Measurements from ENCODE around the gene LIMS1.

LIMS1 gene

DNA sequence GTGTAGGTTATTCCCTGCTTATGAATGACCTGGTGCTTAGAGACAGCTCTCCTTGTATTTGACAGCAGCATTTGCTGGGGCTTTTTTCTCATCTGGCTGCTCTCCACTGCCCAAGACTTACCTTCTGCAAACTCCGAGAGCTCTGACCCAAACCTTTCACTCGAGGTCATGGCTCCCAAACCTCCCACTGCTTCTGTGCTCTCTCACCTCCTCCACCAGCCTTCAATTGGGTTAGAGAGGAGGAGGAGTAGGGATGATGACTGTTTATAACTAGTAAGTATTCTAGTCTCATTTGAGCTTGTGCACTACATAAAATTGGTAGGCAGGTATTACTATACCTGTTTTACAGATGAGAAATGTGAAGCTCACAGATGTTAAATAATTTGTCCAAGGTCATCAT, 40.1 kb downstream of the LIMS1 start:
- TF ChIP-seq, protein P1, sequence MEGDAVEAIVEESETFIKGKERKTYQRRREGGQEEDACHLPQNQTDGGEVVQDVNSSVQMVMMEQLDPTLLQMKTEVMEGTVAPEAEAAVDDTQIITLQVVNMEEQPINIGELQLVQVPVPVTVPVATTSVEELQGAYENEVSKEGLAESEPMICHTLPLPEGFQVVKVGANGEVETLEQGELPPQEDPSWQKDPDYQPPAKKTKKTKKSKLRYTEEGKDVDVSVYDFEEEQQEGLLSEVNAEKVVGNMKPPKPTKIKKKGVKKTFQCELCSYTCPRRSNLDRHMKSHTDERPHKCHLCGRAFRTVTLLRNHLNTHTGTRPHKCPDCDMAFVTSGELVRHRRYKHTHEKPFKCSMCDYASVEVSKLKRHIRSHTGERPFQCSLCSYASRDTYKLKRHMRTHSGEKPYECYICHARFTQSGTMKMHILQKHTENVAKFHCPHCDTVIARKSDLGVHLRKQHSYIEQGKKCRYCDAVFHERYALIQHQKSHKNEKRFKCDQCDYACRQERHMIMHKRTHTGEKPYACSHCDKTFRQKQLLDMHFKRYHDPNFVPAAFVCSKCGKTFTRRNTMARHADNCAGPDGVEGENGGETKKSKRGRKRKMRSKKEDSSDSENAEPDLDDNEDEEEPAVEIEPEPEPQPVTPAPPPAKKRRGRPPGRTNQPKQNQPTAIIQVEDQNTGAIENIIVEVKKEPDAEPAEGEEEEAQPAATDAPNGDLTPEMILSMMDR (IDR thresholded peaks at IDR 0.05; ENCODE audit: low read depth, low read length) = no peak
- DNase-seq = no peak
- Histone ChIP-seq H3K4me1 (no peaks in the 10 kb centered on the region), H3K36me3 (no peaks in the 10 kb centered on the region), H3K27me3 (no peaks in the 10 kb centered on the region), H3K9me3 (no peaks in the 10 kb centered on the region), H3K4me3 (ENCODE audit: low read depth, low read length) (no peak overlapping the region)

DNA sequence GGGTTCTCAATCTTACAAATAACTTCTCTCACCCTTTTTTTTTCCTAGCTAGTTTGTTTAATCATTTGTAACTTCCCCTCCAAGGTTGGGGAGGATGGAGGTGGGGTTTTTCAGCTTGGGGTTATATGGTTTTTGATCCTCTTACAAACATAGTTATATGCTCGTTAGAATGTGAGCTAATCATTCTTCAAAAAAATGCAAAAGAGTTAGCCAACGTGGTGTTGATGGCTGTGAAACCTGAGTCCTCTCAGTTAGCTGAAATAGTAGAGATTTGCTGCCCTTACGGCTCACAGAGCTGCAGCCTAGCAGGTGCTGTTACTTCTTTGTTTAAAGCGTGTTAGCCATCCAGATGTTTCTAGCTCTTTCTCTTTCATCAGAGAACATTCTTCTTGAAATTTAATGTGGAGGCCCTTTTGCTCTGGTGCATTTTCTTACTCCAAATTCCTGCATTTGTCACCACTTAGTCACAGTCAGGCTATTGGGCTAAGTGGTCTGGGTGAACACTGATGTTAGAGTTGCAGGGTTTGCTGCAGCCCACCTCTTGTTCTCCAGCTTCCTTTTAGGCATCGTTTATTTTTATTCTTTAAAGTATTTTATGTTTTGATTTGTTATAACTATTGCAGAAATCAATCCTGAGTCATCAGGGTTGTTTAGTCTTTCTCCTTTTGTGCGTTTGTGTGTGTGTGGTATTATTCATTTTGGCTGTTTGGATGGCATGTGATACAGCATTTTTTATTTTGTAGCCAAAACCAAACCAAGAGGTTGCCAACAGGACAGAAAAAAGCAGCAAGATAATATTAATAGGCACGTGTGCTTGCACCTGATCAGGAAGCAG, 41.1 kb downstream of the LIMS1 start:
- no peaks in the 10 kb centered on the region for H3K4me1 ChIP-seq
- DNase-seq = no peak
- no peaks in the 10 kb centered on the region for H3K27me3 ChIP-seq
- TF ChIP-seq, protein P1 (IDR thresholded peaks at IDR 0.05; ENCODE audit: low read depth, low read length) = no peak
- no peaks in the 10 kb centered on the region for H3K9me3 ChIP-seq
- no peak overlapping the region for H3K4me3 ChIP-seq (ENCODE audit: low read depth, low read length)
- no peaks in the 10 kb centered on the region for H3K36me3 ChIP-seq

DNA sequence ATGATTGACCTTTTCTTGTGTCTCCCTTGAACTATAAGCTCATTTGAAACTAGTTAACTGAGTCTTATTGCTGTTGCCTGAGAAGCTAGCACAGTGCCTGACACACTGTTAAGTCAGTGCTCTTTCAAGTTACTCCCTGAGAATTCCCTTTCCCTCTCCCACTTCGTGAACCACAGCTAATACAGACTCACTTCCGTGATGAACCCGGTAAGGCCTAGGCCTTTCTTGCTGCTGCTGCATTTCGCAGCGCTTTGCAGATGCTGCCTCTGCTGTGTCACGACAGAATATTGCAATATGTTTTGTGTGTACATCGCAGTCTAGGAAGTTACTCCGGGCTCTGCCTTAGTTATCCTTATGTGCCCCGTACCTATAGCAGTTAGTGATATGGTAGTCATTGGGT, 42.8 kb downstream of the LIMS1 start:
- no peak for DNase-seq
- Histone ChIP-seq H3K27me3 (no peaks in the 10 kb centered on the region), H3K4me1 (no peaks in the 10 kb centered on the region), H3K4me3 (ENCODE audit: low read depth, low read length) (no peak overlapping the region), H3K9me3 (no peaks in the 10 kb centered on the region), H3K36me3 (no peaks in the 10 kb centered on the region)
- TF ChIP-seq, protein P1 (IDR thresholded peaks at IDR 0.05; ENCODE audit: low read depth, low read length) = no peak

DNA sequence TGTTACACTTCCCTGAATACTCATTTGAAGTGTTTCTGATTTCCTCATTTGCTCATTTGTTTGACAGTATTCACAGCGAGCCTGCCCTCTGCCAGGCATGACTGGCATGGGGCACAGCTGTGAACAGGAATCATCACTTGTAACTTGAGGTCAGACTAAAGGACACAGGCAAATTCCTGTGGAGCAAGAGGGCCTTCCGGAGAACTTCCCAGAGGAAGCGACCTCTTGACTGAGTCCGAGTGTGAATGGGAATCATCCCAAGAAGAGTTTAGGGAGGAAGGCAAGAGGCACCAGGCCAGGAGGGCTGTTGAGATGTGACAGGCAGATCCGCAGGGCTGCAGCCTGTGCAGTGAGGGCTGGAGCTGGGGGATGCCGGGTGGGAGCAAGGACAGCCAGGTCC, 45.4 kb downstream of the LIMS1 start:
- TF ChIP-seq, protein P1 (IDR thresholded peaks at IDR 0.05; ENCODE audit: low read depth, low read length) = no peak
- Histone ChIP-seq H3K27me3 (no peaks in the 10 kb centered on the region), H3K4me1 (no peaks in the 10 kb centered on the region), H3K36me3 (no peaks in the 10 kb centered on the region), H3K4me3 (ENCODE audit: low read depth, low read length) (no peak overlapping the region), H3K9me3 (no peaks in the 10 kb centered on the region)
- no peak for DNase-seq

DNA sequence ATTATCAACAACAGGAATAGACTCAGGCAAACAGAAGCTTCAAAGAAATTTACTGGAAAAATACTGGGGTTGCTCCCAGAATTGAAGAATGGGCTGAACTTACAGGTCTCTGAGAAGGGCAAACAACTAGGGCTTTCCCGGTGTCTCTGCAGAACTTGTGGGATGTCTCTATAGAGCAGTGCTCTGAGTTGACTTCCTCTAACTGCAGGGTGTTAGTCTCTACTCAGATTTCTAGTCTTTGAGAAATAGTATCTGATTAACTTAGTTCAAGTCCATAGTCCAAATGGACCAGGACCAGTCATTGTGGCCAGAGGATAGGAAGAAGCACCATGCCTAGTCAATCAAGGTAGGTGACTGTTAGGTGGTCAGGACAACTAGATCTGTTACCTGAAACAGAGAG, 45.8 kb downstream of the LIMS1 start:
- no peaks in the 10 kb centered on the region for H3K36me3 ChIP-seq
- TF ChIP-seq, protein P1 (IDR thresholded peaks at IDR 0.05; ENCODE audit: low read depth, low read length) = no peak
- no peaks in the 10 kb centered on the region for H3K27me3 ChIP-seq
- H3K4me3 ChIP-seq (ENCODE audit: low read depth, low read length) = no peak overlapping the region
- no peaks in the 10 kb centered on the region for H3K9me3 ChIP-seq
- H3K4me1 ChIP-seq = no peaks in the 10 kb centered on the region
- DNase-seq = no peak

DNA sequence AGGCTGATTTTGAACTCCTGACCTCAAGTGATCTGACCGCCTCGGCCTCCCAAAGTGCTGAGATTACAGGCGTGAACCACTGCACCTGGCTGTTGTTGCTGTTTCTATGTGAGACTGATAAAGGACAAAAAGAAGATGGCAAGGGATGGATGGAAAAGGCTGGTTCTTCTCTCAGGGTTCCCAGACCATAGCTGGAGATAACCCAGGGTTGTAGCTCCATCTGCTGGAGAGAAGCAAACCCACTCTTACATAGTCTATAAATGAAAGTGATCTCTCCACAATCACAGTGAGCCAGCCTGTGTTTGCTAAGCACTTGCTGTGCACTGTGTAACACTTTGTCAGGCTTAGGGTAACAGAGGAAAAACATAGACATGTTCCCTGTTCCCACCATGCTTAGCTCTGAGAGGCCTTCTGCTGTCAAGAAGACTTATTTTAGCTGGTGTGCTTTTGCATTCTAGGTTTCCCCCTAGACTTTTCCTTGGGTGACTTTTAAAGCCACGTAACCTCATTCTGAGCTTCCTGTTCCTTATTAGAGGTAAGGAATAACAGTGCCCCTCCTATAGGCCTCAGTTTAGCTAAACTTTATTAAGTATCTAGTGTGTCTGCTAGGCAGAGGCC, 49.7 kb downstream of the LIMS1 start:
- H3K4me3 ChIP-seq (ENCODE audit: low read depth, low read length) = no peak overlapping the region
- TF ChIP-seq, protein P1 (IDR thresholded peaks at IDR 0.05; ENCODE audit: low read depth, low read length) = peak; percentile 71
- DNase-seq = peak; percentile 54
- no peaks in the 10 kb centered on the region for H3K9me3 ChIP-seq
- no peaks in the 10 kb centered on the region for H3K27me3 ChIP-seq
- H3K4me1 ChIP-seq = no peaks in the 10 kb centered on the region
- H3K36me3 ChIP-seq = no peaks in the 10 kb centered on the region

Measured in BE2C (cell line).